HEK293 (cell line): Measurements from ENCODE around the gene RTN4.
A peak's percentile ranks its signal among the peaks of the same experiment; 100 is the strongest.

Experiments
- CTCF ChIP-seq: fragments of 450-650 bp; formaldehyde crosslinking; IDR thresholded peaks from 2 replicates; pipeline ENCODE4 v1.5.1; 2016; ENCODE audit warnings: missing biosample characterization, missing genetic modification characterization
- GLI4 ChIP-seq: fragments of 450-650 bp; formaldehyde crosslinking; IDR thresholded peaks from 2 replicates; pipeline ENCODE4 v1.5.1; 2016; ENCODE audit warnings: missing biosample characterization, missing genetic modification characterization
- GLIS1 ChIP-seq: fragments of 450-650 bp; formaldehyde crosslinking; IDR thresholded peaks from 2 replicates; pipeline ENCODE4 v1.5.1; 2016; ENCODE audit warnings: missing biosample characterization, missing genetic modification characterization
- KLF17 ChIP-seq: fragments of 450-650 bp; formaldehyde crosslinking; IDR thresholded peaks from 2 replicates; pipeline ENCODE4 v1.5.1; 2016; ENCODE audit warnings: missing biosample characterization, missing genetic modification characterization
- KLF9 ChIP-seq: fragments of 450-650 bp; formaldehyde crosslinking; IDR thresholded peaks from 2 replicates; pipeline ENCODE4 v1.5.1; 2016; ENCODE audit warnings: missing biosample characterization, missing genetic modification characterization, low read depth
- OVOL3 ChIP-seq: fragments of 450-650 bp; formaldehyde crosslinking; IDR thresholded peaks from 2 replicates; pipeline ENCODE4 v1.5.1; 2016; ENCODE audit warnings: missing biosample characterization, missing genetic modification characterization
- PRDM4 ChIP-seq: fragments of 450-650 bp; formaldehyde crosslinking; IDR thresholded peaks from 2 replicates; pipeline ENCODE4 v1.5.1; 2017; ENCODE audit warnings: missing biosample characterization, missing genetic modification characterization
- SCRT1 ChIP-seq: fragments of 450-650 bp; formaldehyde crosslinking; IDR thresholded peaks from 2 replicates; pipeline ENCODE4 v1.5.1; 2016; ENCODE audit warnings: missing biosample characterization, missing genetic modification characterization, borderline replicate concordance
- TSHZ1 ChIP-seq: fragments of 450-650 bp; formaldehyde crosslinking; IDR thresholded peaks from 2 replicates; pipeline ENCODE4 v1.5.1; 2016; ENCODE audit warnings: missing biosample characterization, missing genetic modification characterization, borderline replicate concordance
- ZBTB10 ChIP-seq: fragments of 450-650 bp; formaldehyde crosslinking; IDR thresholded peaks from 2 replicates; pipeline ENCODE4 v1.5.1; 2016; ENCODE audit warnings: missing biosample characterization, missing genetic modification characterization
- ZBTB20 ChIP-seq: fragments of 450-650 bp; formaldehyde crosslinking; IDR thresholded peaks from 2 replicates; pipeline ENCODE4 v1.5.1; 2016; ENCODE audit warnings: missing biosample characterization, missing genetic modification characterization
- ZBTB48 ChIP-seq: fragments of 450-650 bp; formaldehyde crosslinking; IDR thresholded peaks from 2 replicates; pipeline ENCODE4 v1.5.1; 2016; ENCODE audit warnings: missing biosample characterization, missing genetic modification characterization
- ZBTB6 ChIP-seq: fragments of 450-650 bp; formaldehyde crosslinking; IDR thresholded peaks from 2 replicates; pipeline ENCODE4 v1.5.1; 2017; ENCODE audit warnings: missing biosample characterization, missing genetic modification characterization
- ZFP37 ChIP-seq: fragments of 450-650 bp; formaldehyde crosslinking; IDR thresholded peaks from 2 replicates; pipeline ENCODE4 v1.5.1; 2016; ENCODE audit warnings: missing biosample characterization, missing genetic modification characterization
- ZFP41 ChIP-seq: fragments of 450-650 bp; formaldehyde crosslinking; IDR thresholded peaks from 2 replicates; pipeline ENCODE4 v1.5.1; 2016; ENCODE audit warnings: missing biosample characterization, missing genetic modification characterization, borderline replicate concordance
- ZNF112 ChIP-seq: fragments of 450-650 bp; formaldehyde crosslinking; IDR thresholded peaks from 2 replicates; pipeline ENCODE4 v1.5.0; 2017; ENCODE audit warnings: missing biosample characterization, missing genetic modification characterization
- ZNF121 ChIP-seq: fragments of 450-650 bp; formaldehyde crosslinking; IDR thresholded peaks from 2 replicates; pipeline ENCODE4 v1.5.1; 2016; ENCODE audit warnings: missing biosample characterization, missing genetic modification characterization
- ZNF223 ChIP-seq: fragments of 450-650 bp; formaldehyde crosslinking; IDR thresholded peaks from 2 replicates; pipeline ENCODE4 v1.5.1; 2016; ENCODE audit warnings: missing biosample characterization, missing genetic modification characterization
- ZNF404 ChIP-seq: fragments of 450-650 bp; formaldehyde crosslinking; IDR thresholded peaks from 2 replicates; pipeline ENCODE4 v1.5.1; 2017; ENCODE audit warnings: missing biosample characterization, missing genetic modification characterization
- ZNF555 ChIP-seq: fragments of 450-650 bp; formaldehyde crosslinking; conservative IDR thresholded peaks from 2 replicates; pipeline ENCODE4 v1.5.1; 2017; ENCODE audit warnings: missing biosample characterization, mild to moderate bottlenecking, missing genetic modification characterization, inconsistent platforms
- ZNF560 ChIP-seq: fragments of 450-650 bp; formaldehyde crosslinking; IDR thresholded peaks from 2 replicates; pipeline ENCODE4 v1.5.1; 2017; ENCODE audit warnings: missing biosample characterization, missing genetic modification characterization, borderline replicate concordance
- ZNF621 ChIP-seq: fragments of 450-650 bp; formaldehyde crosslinking; IDR thresholded peaks from 2 replicates; pipeline ENCODE4 v1.5.1; 2017; ENCODE audit warnings: missing biosample characterization, missing genetic modification characterization
- ZNF639 ChIP-seq: fragments of 450-650 bp; formaldehyde crosslinking; IDR thresholded peaks from 2 replicates; pipeline ENCODE4 v1.5.1; 2016; ENCODE audit warnings: missing biosample characterization, missing genetic modification characterization
- ZSCAN30 ChIP-seq: fragments of 450-650 bp; IDR thresholded peaks from 2 replicates; pipeline ENCODE4 v1.5.1; 2018; ENCODE audit warnings: missing biosample characterization, mild to moderate bottlenecking, missing genetic modification characterization, moderate library complexity

Gene RTN4

GRCh38 chr2:55049043-55049820 is 1.0 kb downstream of the RTN4 start (continued):
- TF ChIP-seq ZNF560 (tag by site-specific recombination) (no peak), ZNF621 (tag by site-specific recombination) (no peak), ZNF404 (no peak), GLIS1 (tag by site-specific recombination) (peak; percentile 19; the same call in 1 of the 2 replicates), ZNF223 (tag by site-specific recombination) (no peak), ZFP41 (tag by site-specific recombination) (no peak), KLF9 (tag by site-specific recombination) (peak; percentile 46; the same call in 1 of the 2 replicates), TSHZ1 (tag by site-specific recombination) (0 out of 2 replicates have a peak, but pooled peaks have one; percentile 36), GLI4 (no peak), ZBTB20 (tag by site-specific recombination) (0 out of 2 replicates have a peak, but pooled peaks have one; percentile 32), ZNF639 (tag by site-specific recombination) (0 out of 2 replicates have a peak, but pooled peaks have one; percentile 26), ZBTB48 (tag by site-specific recombination) (peak; percentile 33; the same call in 1 of the 2 replicates), ZSCAN30 (tag by site-specific recombination) (peak; percentile 54; the same call in 1 of the 2 replicates), ZNF112 (tag by site-specific recombination) (no peak), SCRT1 (no peak), ZNF121 (tag by site-specific recombination) (no peak), ZBTB6 (no peak), PRDM4 (no peak), ZNF555 (tag by site-specific recombination) (no peak), CTCF (peak; percentile 95), ZFP37 (peak; percentile 51; the same call in 1 of the 2 replicates), ZBTB10 (tag by site-specific recombination) (peak; percentile 88), OVOL3 (tag by site-specific recombination) (no peak), KLF17 (0 out of 2 replicates have a peak, but pooled peaks have one; percentile 13)
